ENCODE measurements around the gene CCL4L2. TPM values are rescaled to one million over a fixed set of nuclear protein-coding genes. Genes with fewer than 3 reads are reported as not detected.
"Not testable (repeated sequence)": the region's sequence is repeated elsewhere in the genome, so short reads cannot be mapped to it uniquely, and the experiment has no call there.

CCL4L2 gene
- total RNA-seq, 1 donor from 2014 or later: not detected

DNA sequence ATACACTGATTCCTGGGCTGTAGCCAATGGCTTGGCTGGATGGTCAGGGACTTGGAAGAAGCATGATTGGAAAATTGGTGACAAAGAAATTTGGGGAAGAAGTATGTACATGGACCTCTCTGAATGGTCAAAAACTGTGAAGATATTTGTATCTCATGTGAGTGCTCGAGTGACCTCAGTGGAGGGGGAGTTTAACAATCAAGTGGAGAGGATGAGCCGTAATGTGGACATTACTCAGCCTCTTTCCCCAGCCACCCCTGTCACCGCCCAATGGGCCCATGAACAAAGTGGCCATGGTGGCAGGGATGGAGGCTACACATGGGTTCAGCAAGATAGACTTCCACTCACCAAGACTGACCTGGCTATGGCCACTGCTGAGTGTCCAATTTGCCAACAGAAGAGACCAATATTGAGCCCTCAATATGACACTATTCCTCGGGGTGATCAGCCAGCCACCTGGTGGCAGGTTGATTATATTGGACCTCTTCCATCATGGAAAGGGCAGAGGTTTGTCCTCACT, 10.8 kb downstream of the CCL4L2 start:
- ATAC-seq: not testable (repeated sequence)

DNA sequence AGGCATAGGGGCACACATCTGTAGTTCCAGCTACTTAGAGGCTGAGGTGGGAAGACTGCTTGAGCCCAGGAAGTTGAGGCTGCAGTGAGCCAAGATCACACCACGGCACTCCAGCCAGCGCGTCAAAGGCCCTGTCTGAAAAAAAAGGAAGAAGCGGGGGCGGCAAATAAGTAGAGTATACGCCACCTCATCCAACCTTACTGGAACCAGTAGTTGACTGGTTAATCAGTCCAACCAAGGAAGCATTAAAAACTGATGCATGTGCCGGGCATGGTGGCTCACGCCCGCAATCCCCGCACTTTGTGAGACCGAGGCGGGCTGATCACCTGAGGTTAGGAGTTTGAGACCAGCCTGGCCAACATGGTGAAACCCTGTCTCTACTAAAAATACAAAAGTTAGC, 12.1 kb downstream of the CCL4L2 start:
- not testable (repeated sequence) for ATAC-seq

GRCh38 chr17:36229644-36230043, 18.8 kb downstream of the CCL4L2 start:
- ATAC-seq: not testable (repeated sequence)

GRCh38 chr17:36242046-36242445, 31.2 kb downstream of the CCL4L2 start:
- ATAC-seq: not testable (repeated sequence)

Other genes starting within 250 kb of the CCL4L2 start
- not detected for gene CCL16, start 229.6 kb upstream of the CCL4L2 start, total RNA-seq
- gene CCL14, start 224.3 kb upstream of the CCL4L2 start, total RNA-seq: 10.4 TPM
- 0.68 TPM for gene CCL15, start 209.5 kb upstream of the CCL4L2 start, total RNA-seq
- gene CCL23, start 193.1 kb upstream of the CCL4L2 start, total RNA-seq: 0.92 TPM
- 0.44 TPM for gene CCL18, start 146.8 kb upstream of the CCL4L2 start, total RNA-seq
- not detected for gene CCL3, start 120.9 kb upstream of the CCL4L2 start, total RNA-seq
- not detected for gene CCL4, start 107.2 kb upstream of the CCL4L2 start, total RNA-seq
- 7.2 TPM for gene TBC1D3B, start 34.4 kb upstream of the CCL4L2 start, total RNA-seq
- not detected for gene CCL3L1, start 14.3 kb upstream of the CCL4L2 start, total RNA-seq
- 0.68 TPM for gene TBC1D3I, start 53.5 kb downstream of the CCL4L2 start, total RNA-seq
- gene TBC1D3G, start 112.8 kb downstream of the CCL4L2 start, total RNA-seq: not detected
- not detected for gene TBC1D3H, start 177.4 kb downstream of the CCL4L2 start, total RNA-seq